ENCODE data around the gene CYB5B. TPM values are rescaled to one million over a fixed set of nuclear protein-coding genes. Genes with fewer than 3 reads are reported as not detected.

Gene CYB5B
- total RNA-seq, 1 experiment from 2014 or later: 166 TPM

- peak; percentile 25 for DNase-seq (ENCODE audit: low read depth)
Measured at GRCh38 chr16:69444873-69445517, 20.6 kb downstream of the CYB5B start.

GRCh38 chr16:69448470-69449193 is 24.2 kb downstream of the CYB5B start:
- DNase-seq (ENCODE audit: low read depth): no peak

- no peak for DNase-seq (ENCODE audit: low read depth)
Measured at GRCh38 chr16:69451166-69451565, 26.7 kb downstream of the CYB5B start.

- DNase-seq (ENCODE audit: low read depth): no peak
Measured at GRCh38 chr16:69453936-69454335, 29.5 kb downstream of the CYB5B start.

GRCh38 chr16:69463876-69464275 is 39.5 kb downstream of the CYB5B start:
- DNase-seq (ENCODE audit: low read depth): no peak

GRCh38 chr16:69465083-69465721 is 40.8 kb downstream of the CYB5B start:
- peak; percentile 75 for DNase-seq (ENCODE audit: low read depth)

- DNase-seq (ENCODE audit: low read depth): no peak
Measured at GRCh38 chr16:69465881-69466280, 41.5 kb downstream of the CYB5B start.

- no peak for DNase-seq (ENCODE audit: low read depth)
Measured at GRCh38 chr16:69466547-69466946, 42.1 kb downstream of the CYB5B start.

GRCh38 chr16:69467080-69467479 is 42.7 kb downstream of the CYB5B start:
- no peak for DNase-seq (ENCODE audit: low read depth)

- no peak for DNase-seq (ENCODE audit: low read depth)
Measured at GRCh38 chr16:69467531-69468204, 43.2 kb downstream of the CYB5B start.

GRCh38 chr16:69469807-69470561 is 45.6 kb downstream of the CYB5B start:
- DNase-seq (ENCODE audit: low read depth): no peak

- no peak for DNase-seq (ENCODE audit: low read depth)
Measured at GRCh38 chr16:69471121-69471520, 46.7 kb downstream of the CYB5B start.

GRCh38 chr16:69474408-69474807 is 50.0 kb downstream of the CYB5B start:
- DNase-seq (ENCODE audit: low read depth): no peak

- peak; percentile 95 for DNase-seq (ENCODE audit: low read depth)
Measured at GRCh38 chr16:69476920-69477443, 52.6 kb downstream of the CYB5B start.

GRCh38 chr16:69477546-69477945 is 53.1 kb downstream of the CYB5B start:
- peak; percentile 59 for DNase-seq (ENCODE audit: low read depth)

GRCh38 chr16:69478685-69479084 is 54.3 kb downstream of the CYB5B start:
- no peak for DNase-seq (ENCODE audit: low read depth)

GRCh38 chr16:69479775-69480174 is 55.4 kb downstream of the CYB5B start:
- peak; percentile 42 for DNase-seq (ENCODE audit: low read depth)

GRCh38 chr16:69481901-69482341 is 57.5 kb downstream of the CYB5B start:
- no peak for DNase-seq (ENCODE audit: low read depth)

GRCh38 chr16:69482410-69482991 is 58.1 kb downstream of the CYB5B start:
- DNase-seq (ENCODE audit: low read depth): peak; percentile 83

- no peak for DNase-seq (ENCODE audit: low read depth)
Measured at GRCh38 chr16:69483611-69484010, 59.2 kb downstream of the CYB5B start.

- DNase-seq (ENCODE audit: low read depth): no peak
Measured at GRCh38 chr16:69485361-69485760, 60.9 kb downstream of the CYB5B start.

Data from RPMI7951 (cell line).